Esophagus squamous epithelium (tissue), 4 donors: ENCODE results near the gene ZNF524.

ENCODE experiments used
- CTCF ChIP-seq, 6 experiments: fragments of 450-650 bp in 4 of 6; fragments of 200-600 bp in 2 of 6; sonication (generic) in 2 of 6; IDR thresholded peaks; one replicate each; pipeline ENCODE4 v1.5.1; 2016 to 2019; ENCODE audit warnings: antibody characterized with exemption in 6 of 6, mild to moderate bottlenecking in 4 of 6, moderate library complexity in 4 of 6
- POLR2A ChIP-seq, 4 donors: fragments of 450-650 bp; IDR thresholded peaks; one replicate each; pipeline ENCODE4 v1.6.1; 2017; ENCODE audit warnings: antibody characterized with exemption in 4 of 4, mild to moderate bottlenecking in 4 of 4, moderate library complexity in 3 of 4

DNA sequence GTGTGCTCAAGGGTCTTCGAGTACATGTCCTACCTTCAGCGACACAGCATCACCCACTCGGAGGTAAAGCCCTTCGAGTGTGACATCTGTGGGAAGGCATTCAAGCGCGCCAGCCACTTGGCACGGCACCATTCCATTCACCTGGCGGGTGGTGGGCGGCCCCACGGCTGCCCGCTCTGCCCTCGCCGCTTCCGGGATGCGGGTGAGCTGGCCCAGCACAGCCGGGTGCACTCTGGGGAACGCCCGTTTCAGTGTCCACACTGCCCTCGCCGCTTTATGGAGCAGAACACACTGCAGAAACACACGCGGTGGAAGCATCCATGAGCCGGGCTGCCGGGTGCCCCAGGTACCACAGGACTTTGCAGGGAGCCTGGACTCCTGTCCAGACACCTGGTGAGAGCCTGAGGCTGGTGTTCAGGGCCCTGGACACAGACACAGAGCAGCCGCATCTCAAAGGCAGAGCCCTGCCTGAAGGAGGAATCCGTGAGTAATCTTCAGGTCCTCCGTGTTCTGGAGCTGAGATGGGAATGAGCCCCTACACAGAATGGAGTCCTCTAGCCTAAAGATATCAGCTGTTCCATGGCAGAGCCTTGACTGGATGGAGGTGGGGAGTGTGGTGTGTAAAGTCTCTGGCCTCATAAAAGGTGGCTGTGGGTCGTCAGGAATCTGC is 44.9 kb downstream of the ZNF524 start:
- no peak for TF ChIP-seq CTCF (IDR thresholded peaks at IDR 0.05)
- TF ChIP-seq POLR2A (IDR thresholded peaks at IDR 0.05), result no peak
